GM10248 (cell line): Measurements from ENCODE around the gene DHRS12.

Source experiments
- CTCF ChIA-PET: fragments of 300-600 bp; sonication (Branson Sonifier 250); formaldehyde crosslinking; extraction: SDS; loops from one replicate; lab custom pipeline; 2021; ENCODE audit warnings: antibody characterized with exemption; lab: Yijun Ruan, JAX
- POLR2A ChIA-PET: fragments of 350-650 bp; sonication (Branson Sonifier 250); formaldehyde crosslinking; extraction: SDS; loops from one replicate; lab custom pipeline; 2020; ENCODE audit warnings: antibody characterized with exemption; lab: Yijun Ruan, JAX
- DNase-seq: peaks from one replicate; pipeline ENCODE4 v3.0.0; 2012; ENCODE audit errors: extremely low spot score
- CTCF ChIP-seq: IDR thresholded peaks from 2 replicates; pipeline ENCODE4 v1.5.1; 2012; ENCODE audit warnings: mild to moderate bottlenecking, low read depth; ENCODE audit errors: extremely low read depth, missing control alignments, control extremely low read depth

The DHRS12 gene

GRCh38 chr13:51805313-51805712, 1.4 kb upstream of the DHRS12 start:
- no peak for TF ChIP-seq CTCF
- no peak for DNase-seq
- ChIA-PET CTCF (interaction anchor here (0.9 to 1.9 kb wide), 3 partner anchors 9 to 680 kb away, joined by 3 to 19 read pairs (median 5); no protein-coding TSS in a partner anchor), POLR2A (no interaction called here)

- CTCF ChIA-PET = interaction anchor here (1.7 to 1.9 kb wide), 2 partner anchors 10 to 679 kb away, joined by 5 to 19 read pairs; no protein-coding TSS in a partner anchor
- no peak for DNase-seq
- no peak for TF ChIP-seq CTCF
- POLR2A ChIA-PET = no interaction called here
These were observed 571 bp upstream of the DHRS12 start for GRCh38 chr13:51804295-51805172.

DNA sequence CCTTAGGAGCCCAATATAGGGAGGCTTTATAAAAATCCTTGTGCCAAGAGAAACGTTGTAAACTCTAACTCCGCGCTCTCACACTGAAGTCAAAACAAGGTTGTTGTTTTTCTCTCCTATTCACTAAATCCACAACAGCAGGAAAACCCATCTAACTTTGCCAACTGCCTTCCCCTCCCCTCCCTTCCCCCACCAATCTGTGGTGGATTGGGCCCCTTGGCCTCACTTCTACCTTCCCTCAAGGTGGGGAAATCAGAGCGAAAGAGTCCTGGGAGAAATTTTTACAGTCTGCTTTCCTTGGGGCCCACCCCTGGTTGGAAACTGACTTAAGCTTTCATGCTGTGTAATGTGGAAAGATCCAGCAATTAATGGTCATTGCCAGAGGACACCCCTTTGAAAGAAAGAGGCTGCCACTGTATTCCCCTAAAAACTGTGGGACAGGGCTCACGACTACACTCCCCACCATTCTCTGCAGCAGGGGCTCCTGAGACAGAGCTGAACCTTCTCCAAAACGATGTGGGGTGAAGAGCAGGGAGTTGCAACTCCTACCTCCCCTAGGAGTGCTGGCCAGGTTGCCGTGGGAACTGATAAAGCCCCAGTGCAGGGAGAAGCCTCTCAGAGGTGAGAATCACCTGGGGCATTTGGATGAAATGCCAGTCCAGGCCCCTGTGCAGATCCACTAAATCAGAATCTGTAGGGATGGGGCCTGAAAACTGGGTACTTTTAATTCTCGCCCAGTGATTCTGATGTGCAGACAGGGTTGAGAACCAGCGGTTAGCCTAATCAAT, 1.1 kb downstream of the DHRS12 start:
- ChIA-PET POLR2A (interaction anchor here (1.1 kb wide), 1 partner anchor 350 kb away, joined by 6 read pairs; the partner anchor contains the start of gene INTS6), CTCF (interaction anchor here (0.9 kb wide), 2 partner anchors 12 to 368 kb away, joined by 3 read pairs; no protein-coding TSS in a partner anchor)
- no peak for DNase-seq
- TF ChIP-seq CTCF = no peak

GRCh38 chr13:51801631-51802099, 2.3 kb downstream of the DHRS12 start:
- no peak for TF ChIP-seq CTCF
- ChIA-PET CTCF (interaction anchor here (1.0 to 9.1 kb wide), 6 partner anchors 18 to 649 kb away, joined by 3 to 88 read pairs (median 4); no protein-coding TSS in a partner anchor), POLR2A (no interaction called here)
- DNase-seq = no peak

DNA sequence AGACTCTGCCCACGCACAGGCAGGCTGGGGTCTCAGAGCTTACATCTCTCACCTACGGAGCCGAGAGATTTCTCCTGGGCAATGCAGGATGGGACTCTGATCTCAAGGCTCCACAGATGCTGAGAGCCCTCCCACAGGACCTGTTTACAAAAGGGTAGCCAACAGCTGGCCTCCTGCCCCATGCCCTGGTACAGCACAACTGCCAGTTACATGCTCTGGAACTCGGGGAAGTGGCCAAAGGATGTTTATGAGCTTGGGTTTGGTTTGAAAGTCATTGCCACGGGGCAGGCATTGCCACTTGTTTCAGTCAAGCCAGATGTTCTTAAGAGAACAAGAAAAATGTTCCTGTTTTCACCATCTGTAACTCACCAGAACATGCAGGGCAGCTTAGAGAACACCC, 3.5 kb downstream of the DHRS12 start:
- TF ChIP-seq CTCF = no peak
- DNase-seq = no peak
- POLR2A ChIA-PET = no interaction called here
- CTCF ChIA-PET = interaction anchor here (0.9 to 9.1 kb wide), 10 partner anchors 11 to 675 kb away, joined by 3 to 88 read pairs (median 4); no protein-coding TSS in a partner anchor

DNA sequence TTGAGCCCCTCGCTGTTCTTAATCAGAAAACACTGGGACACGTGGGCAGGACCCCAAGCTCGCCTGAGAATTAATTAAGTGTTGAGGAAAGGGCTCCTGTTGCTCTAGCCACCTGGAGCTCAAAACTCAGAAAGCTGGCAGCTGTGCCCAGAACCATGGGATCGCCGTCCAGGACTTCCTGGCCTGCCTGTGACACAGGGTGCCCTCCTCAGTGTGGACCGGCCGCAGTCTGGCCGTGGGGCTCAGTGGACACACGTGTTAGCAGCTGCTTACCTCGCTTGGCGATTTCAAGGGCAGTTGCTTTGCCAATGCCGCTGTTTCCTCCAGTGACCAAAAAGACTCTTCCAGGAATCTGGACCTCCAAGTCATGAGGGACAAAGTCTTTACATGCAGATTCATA, 4.7 kb downstream of the DHRS12 start:
- POLR2A ChIA-PET = no interaction called here

More for the DNA sequence above, 4.7 kb downstream of the DHRS12 start:
- DNase-seq = no peak
- CTCF ChIA-PET = interaction anchor here (0.8 to 9.1 kb wide), 10 partner anchors 10 to 675 kb away, joined by 3 to 92 read pairs (median 8); no protein-coding TSS in a partner anchor
- no peak for TF ChIP-seq CTCF
